KBM-7 (cell line): ENCODE data around the gene PRDM2.

ENCODE experiments used
- DNase-seq: peaks from one replicate; pipeline ENCODE4 v3.0.0-alpha.2; 2015
- in situ Hi-C: fragments of 300-500 bp; cut with MboI; formaldehyde crosslinking; loops from 2 replicates; pipeline ENCODE4 v1.14.3; 2020; ENCODE audit warnings: low sequenced_read_pairs, low pct_unique_long_range_greater_than_20kb, mixed read lengths

Gene PRDM2

GRCh38 chr1:13779930-13780329 lies 79.9 kb downstream of the PRDM2 start:
- no peak for DNase-seq
- in situ Hi-C loops: no loop called here

DNA sequence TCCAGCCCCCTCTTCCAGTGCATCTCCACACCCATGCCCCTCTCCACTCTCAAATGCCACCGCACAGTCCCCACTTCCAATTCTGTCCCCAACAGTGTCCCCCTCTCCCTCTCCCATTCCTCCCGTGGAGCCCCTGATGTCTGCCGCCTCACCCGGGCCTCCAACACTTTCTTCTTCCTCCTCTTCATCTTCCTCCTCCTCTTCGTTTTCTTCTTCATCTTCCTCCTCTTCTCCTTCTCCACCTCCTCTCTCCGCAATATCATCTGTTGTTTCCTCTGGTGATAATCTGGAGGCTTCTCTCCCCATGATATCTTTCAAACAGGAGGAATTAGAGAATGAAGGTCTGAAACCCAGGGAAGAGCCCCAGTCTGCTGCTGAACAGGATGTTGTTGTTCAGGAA lies 80.8 kb downstream of the PRDM2 start:
- in situ Hi-C loops: no loop called here

GRCh38 chr1:13781228-13781627 lies 81.2 kb downstream of the PRDM2 start:
- no peak for DNase-seq
- in situ Hi-C loops: no loop called here

More for the DNA sequence above, 80.8 kb downstream of the PRDM2 start:
- DNase-seq: no peak

DNA sequence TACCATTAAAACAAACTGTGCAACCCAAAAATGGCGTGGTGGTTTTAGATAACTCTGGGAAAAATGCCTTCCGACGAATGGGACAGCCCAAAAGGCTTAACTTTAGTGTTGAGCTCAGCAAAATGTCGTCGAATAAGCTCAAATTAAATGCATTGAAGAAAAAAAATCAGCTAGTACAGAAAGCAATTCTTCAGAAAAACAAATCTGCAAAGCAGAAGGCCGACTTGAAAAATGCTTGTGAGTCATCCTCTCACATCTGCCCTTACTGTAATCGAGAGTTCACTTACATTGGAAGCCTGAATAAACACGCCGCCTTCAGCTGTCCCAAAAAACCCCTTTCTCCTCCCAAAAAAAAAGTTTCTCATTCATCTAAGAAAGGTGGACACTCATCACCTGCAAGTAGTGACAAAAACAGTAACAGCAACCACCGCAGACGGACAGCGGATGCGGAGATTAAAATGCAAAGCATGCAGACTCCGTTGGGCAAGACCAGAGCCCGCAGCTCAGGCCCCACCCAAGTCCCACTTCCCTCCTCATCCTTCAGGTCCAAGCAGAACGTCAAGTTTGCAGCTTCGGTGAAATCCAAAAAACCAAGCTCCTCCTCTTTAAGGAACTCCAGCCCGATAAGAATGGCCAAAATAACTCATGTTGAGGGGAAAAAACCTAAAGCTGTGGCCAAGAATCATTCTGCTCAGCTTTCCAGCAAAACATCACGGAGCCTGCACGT lies 82.1 kb downstream of the PRDM2 start:
- in situ Hi-C loops: no loop called here
- no peak for DNase-seq

DNA sequence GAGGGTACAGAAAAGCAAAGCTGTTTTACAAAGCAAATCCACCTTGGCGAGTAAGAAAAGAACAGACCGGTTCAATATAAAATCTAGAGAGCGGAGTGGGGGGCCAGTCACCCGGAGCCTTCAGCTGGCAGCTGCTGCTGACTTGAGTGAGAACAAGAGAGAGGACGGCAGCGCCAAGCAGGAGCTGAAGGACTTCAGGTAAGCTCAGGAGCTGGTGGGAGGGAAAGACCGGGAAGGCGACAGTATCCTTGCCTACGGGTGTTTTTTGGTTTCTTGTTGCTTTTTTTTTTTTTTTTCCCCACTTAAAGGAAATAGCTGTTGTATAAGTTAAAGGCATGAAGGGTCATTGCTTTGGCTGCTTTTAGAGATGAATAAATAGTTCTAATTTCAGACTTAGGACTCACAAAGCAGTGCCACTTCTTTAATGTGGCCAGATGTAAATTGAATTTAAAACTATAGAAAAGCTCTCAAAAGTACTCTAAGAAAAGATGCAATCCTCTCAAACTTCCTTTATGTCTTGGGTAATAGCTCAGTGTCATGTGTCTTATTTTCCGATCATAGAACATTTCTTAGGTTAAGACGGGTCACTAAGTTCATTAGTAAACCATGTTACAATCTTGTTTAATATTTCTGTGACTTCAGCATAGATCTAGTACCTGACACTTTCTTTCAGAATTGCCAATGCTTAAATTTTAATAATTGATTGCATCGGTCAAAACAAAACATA lies 82.8 kb downstream of the PRDM2 start:
- in situ Hi-C loops: no loop called here
- no peak for DNase-seq

DNA sequence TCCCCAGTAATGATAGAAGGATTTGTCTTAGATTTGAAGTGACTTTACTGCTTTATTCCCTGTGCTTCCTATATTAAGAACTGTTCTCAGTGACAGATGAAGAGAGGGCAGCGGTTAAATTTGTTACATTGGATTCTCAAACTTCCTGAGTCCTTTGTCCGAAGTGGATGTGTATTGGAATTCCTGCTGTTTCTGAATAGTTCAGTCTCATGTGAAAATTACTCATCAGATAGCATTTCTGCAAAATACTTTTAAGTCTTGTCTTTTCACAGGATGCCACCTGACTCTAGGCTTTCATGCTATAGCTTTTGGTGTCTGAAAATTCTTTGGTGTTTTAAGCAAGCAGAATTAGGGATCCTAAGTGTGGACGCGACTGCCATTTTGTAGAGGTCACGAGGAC lies 83.6 kb downstream of the PRDM2 start:
- in situ Hi-C loops: no loop called here
- no peak for DNase-seq

DNA sequence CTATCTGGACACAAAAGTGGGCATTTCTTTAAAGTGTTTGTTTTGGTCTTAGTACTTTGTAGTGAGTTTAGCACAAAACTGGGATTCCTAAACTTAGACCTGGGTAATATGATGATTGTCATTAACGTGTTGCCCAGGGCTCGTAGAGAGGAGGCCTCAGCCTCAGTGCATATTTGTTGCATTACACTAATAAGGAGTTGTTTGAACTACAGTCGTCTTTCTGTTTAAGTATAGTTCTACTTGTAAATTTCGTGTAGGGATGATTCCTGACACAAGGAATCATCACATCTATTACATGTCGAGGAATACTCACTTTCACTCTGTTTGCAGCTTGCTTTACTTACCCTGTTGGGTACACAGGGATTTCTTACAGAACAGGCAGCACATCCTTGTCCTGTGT lies 85.0 kb downstream of the PRDM2 start:
- in situ Hi-C loops: no loop called here
- no peak for DNase-seq

DNA sequence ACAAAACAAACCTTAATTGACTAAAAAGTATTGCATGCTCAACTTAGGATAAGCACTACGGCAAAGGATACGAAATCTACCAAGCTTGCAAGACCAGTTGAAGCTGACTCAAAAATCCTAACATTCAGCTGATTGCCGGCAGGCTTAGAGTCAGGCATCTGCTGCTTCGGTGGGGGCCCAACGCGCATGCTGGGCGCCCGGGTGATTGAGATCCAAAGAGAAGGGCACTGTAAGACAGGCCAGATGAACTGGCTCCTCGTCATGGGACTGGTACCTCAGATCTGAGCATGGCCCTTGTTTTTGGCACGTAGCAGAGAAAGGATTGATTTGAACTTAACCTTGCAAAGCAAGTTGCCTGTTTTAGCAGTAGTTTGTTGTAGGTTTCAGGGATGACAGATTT lies 86.6 kb downstream of the PRDM2 start:
- in situ Hi-C loops: no loop called here
- DNase-seq: no peak

DNA sequence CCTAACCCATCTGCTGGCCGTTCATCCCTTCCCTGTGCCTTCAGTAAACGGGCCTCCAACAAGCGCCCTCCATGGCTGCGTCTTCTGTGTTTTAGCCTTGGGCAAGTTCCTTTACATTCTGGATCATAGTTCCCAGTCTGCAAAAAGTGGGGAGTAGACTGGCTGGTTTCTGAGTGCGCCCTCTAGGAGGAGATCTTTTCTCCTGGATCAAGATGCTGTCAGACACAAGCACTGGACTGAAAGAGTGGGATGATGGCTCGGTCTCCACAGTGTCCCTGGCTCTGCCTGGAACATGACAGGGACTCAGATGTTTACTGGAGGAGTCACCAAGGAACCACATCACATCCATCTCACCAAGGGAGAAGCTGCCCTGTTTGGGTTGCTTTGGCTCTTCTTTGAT lies 88.8 kb downstream of the PRDM2 start:
- in situ Hi-C loops: no loop called here
- DNase-seq: no peak

GRCh38 chr1:13790290-13791030 lies 90.5 kb downstream of the PRDM2 start:
- in situ Hi-C loops: no loop called here
- DNase-seq: no peak

- in situ Hi-C loops: no loop called here
- no peak for DNase-seq
Observed at GRCh38 chr1:13792419-13792818, 92.4 kb downstream of the PRDM2 start.

GRCh38 chr1:13793088-13793730 lies 93.2 kb downstream of the PRDM2 start:
- no peak for DNase-seq
- in situ Hi-C loops: no loop called here

DNA sequence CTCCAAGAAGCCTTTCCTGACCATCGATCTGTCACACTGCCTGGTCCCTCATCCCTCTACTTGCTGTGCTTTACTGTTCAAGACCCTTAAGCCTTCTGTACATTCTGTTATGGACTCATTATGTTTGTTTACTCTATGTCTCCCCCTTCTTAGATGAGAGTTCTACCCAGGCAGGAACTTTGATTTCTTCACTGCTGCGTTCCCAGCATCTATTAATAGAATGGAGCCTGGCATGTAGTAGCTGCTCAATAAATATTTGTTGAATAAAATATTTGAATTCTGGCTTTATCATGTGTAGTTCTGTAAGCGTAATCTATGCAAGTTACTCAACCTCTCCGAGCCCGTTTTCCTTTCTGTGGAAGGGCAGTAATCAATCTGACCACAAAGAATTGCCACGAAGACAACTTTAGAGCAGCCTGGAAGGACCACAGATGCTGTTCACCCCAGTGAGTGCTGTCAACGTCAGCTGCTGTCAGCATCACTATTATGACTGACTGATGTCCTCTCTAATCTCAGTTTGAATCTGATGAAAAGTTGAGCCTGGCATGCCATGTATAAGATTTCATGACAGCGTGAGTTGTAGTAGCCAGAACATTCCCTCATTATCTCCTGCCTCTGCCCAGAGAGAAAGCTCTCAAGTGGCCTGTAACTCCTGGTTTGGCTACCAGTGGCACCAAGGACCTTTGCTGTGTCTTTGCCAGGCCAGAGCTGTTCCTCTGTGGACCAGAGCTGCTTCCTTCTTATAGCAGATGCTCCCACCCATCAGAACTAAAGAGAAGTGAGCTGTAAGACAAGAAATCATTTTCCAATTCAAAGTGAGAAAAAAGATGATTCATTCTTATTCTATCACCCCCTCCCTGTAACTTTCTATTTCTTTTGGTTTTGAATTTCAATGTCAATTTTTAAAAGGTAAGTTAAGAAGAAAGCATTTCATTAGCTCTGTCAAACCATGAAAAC lies 94.5 kb downstream of the PRDM2 start:
- in situ Hi-C loops: no loop called here
- DNase-seq: no peak

DNA sequence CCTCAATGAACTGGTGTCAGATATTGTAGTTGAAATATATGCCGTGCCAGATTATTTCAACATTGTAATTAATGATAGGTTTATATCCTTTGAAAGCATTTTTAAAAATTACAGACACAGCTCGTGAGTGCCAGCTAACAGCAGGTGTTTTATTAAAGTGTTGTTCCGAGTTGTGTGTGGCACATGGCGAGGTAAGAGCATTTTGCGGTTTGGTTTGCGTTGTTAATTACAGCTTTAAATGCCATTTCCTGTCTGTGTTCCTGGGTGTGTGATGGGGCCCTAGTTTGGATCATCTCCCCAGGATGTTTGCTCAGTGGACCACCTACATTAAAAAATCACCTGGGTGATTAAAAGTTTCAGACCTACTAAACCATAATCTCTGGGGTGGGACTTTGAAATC lies 97.4 kb downstream of the PRDM2 start:
- in situ Hi-C loops: no loop called here
- DNase-seq: no peak

- DNase-seq: no peak
Observed at GRCh38 chr1:13798120-13798519, 98.1 kb downstream of the PRDM2 start.

GRCh38 chr1:13799502-13800283 lies 99.7 kb downstream of the PRDM2 start:
- DNase-seq: no peak
- in situ Hi-C loops: no loop called here

More at GRCh38 chr1:13798120-13798519, 98.1 kb downstream of the PRDM2 start:
- in situ Hi-C loops: no loop called here

- no peak for DNase-seq
- in situ Hi-C loops: no loop called here
Observed at GRCh38 chr1:13801232-13801631, 101.2 kb downstream of the PRDM2 start.
